Lower leg skin (tissue), 4 donors: ENCODE measurements around the gene RPL41. TPM values are rescaled to one million over a fixed set of nuclear protein-coding genes. Genes with fewer than 3 reads are reported as not detected.

Source experiments
- DNase-seq, 2 donors: peaks; one replicate each; pipeline ENCODE4 v3.0.0-alpha.2; 2019; ENCODE audit warnings: low spot score in 2 of 2
- H3K4me3 ChIP-seq: fragments of 200-600 bp; sonication (generic); 2 replicates; pipeline ENCODE4 v1.5.1; 2017; ENCODE audit warnings: mild to moderate bottlenecking, low read depth; ENCODE audit not compliant: poor library complexity, severe bottlenecking
- CTCF ChIP-seq, 3 donors: fragments of 450-650 bp; IDR thresholded peaks; one replicate each; pipeline ENCODE4 v1.5.1; 2016; ENCODE audit warnings: antibody characterized with exemption in 3 of 3, mild to moderate bottlenecking in 3 of 3, moderate library complexity in 2 of 3
- POLR2A ChIP-seq, 2 donors: fragments of 450-650 bp; IDR thresholded peaks; one replicate each; pipeline ENCODE4 v1.6.1; 2016 to 2017; ENCODE audit warnings: antibody characterized with exemption in 2 of 2, mild to moderate bottlenecking in 1 of 2, moderate library complexity in 1 of 2
- whole genome bisulfite sequencing, 2 donors: methylation state at CpG; one replicate each; pipeline ENCODE4 v1.1.5; 2018; 5-methylcytosine and 5-hydroxymethylcytosine counted together
- intact Hi-C: fragments of 100-400 bp; cut with DNase I; formaldehyde crosslinking; loops from one replicate; pipeline ENCODE4 v1.15.0; 2023; ENCODE audit warnings: low total_unique reads
- total RNA-seq, 4 donors: library from RNA; depleted of rRNA; stranded (reverse); fragments of >200 nt; gene quantifications; one replicate each; pipeline ENCODE4 v1.1.0, GENCODE V29; 2016

RPL41 gene
- total RNA-seq, 4 donors from 2014 or later: 3,201 to 5,967 (median 4,725) TPM

GRCh38 chr12:56160193-56160763 lies 43.8 kb downstream of the RPL41 start:
- TF ChIP-seq POLR2A (IDR thresholded peaks at IDR 0.05): no peak
- no peak for TF ChIP-seq CTCF (IDR thresholded peaks at IDR 0.05)
- intact Hi-C loops: no loop called here
- H3K4me3 ChIP-seq: peak overlapping the region; percentile 80
- 24 to 33% methylated on average over 7 of the region's 7 CpGs for WGBS, 2 donors
- no peak for DNase-seq

- no peak overlapping the region for H3K4me3 ChIP-seq
- intact Hi-C loops: no loop called here
- no peak for DNase-seq
- no peak for TF ChIP-seq CTCF (IDR thresholded peaks at IDR 0.05)
- TF ChIP-seq POLR2A (IDR thresholded peaks at IDR 0.05): no peak
- 74 to 78% methylated on average over 11 of the region's 11 CpGs for WGBS, 2 donors
Observed at GRCh38 chr12:56160894-56161689, 44.7 kb downstream of the RPL41 start.

- no peak overlapping the region for H3K4me3 ChIP-seq
- DNase-seq: no peak
- no peak for TF ChIP-seq CTCF (IDR thresholded peaks at IDR 0.05)
- no peak for TF ChIP-seq POLR2A (IDR thresholded peaks at IDR 0.05)
- intact Hi-C loops: no loop called here
- WGBS, 2 donors: 73 to 79% methylated on average over 10 of the region's 10 CpGs
Observed at GRCh38 chr12:56161690-56162351, 45.4 kb downstream of the RPL41 start.

- 57 to 69% methylated on average over 11 of the region's 11 CpGs for WGBS, 2 donors
- intact Hi-C loops: no loop called here
- no peak overlapping the region for H3K4me3 ChIP-seq
Observed at GRCh38 chr12:56162468-56163290, 46.2 kb downstream of the RPL41 start.

More at GRCh38 chr12:56162468-56163290, 46.2 kb downstream of the RPL41 start:
- DNase-seq: no peak
- TF ChIP-seq CTCF (IDR thresholded peaks at IDR 0.05) (no peak), POLR2A (IDR thresholded peaks at IDR 0.05) (no peak)
